ENCODE data around the gene NECTIN3. TPM values are rescaled to one million over a fixed set of nuclear protein-coding genes. Genes with fewer than 3 reads are reported as not detected.
A peak's percentile ranks its signal among the peaks of the same experiment; 100 is the strongest.

Gene NECTIN3
- 42.3 and 47.4 TPM in 2 replicates for total RNA-seq (2014; rRNA removed; shearing (Covaris generic))

DNA sequence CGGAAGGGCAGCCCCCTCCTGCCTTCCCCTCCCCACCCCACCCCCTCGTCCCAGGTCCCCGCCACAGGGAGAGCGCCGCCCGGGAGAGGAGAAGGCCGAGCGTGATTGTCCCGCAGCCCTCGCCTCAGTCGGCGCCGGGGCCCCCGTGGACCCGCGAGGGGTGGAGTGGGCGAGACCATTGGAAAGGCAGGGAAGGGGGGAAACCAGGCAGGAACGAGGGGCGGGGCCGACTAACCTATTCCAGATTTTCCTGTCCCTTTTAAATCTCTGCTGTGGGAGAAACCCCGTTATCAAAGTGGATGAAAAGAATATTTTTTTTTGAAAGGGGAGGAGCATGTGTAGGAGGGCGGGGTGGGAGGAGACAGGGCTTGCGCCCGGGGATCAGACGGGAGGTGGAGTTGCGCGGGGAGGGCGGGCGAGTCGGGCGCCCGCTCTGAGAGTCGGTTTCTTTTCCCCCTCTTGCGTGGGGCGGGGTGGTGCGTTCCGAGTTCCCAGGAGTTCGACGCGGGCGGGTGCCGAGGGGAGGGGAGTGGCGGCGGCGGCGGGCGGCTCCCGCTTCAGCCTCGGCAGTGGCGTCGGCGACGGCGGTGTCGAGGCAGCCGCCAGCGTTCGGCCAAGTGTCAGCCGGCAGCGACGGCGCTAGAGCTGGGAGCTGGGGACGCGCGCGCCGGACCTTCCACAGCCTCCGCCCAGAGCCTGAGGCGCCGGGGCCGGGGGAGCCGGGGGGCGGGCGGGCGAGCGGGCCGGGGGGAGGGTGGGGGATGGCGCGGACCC lies at the start of gene NECTIN3:
Gene NECTIN3 (plus strand): TSS at position 560 of the 774 bp plus-strand sequence. CDS start 202 bp downstream, at position 762.
- H3K4me3 ChIP-seq (ENCODE audit: insufficient read depth, low read depth, low read length) = peak within 1 kb of the TSS; percentile 84
- H3K27me3 ChIP-seq (ENCODE audit: control insufficient read depth, insufficient read depth, low read length) = no peaks in the 10 kb centered on the region; the same call in 1 of the 2 replicates
- H3K36me3 ChIP-seq (replicated peaks; ENCODE audit: control insufficient read depth, insufficient read depth, low read length) = no peaks in the 10 kb centered on the region; the same call in 1 of the 2 replicates
- peak; percentile 89 for DNase-seq

- no peaks in the 10 kb centered on the region for H3K27me3 ChIP-seq (ENCODE audit: control insufficient read depth, insufficient read depth, low read length)
- DNase-seq = no peak
Measured at GRCh38 chr3:111027868-111028267, 43.7 kb upstream of the NECTIN3 start.

DNA sequence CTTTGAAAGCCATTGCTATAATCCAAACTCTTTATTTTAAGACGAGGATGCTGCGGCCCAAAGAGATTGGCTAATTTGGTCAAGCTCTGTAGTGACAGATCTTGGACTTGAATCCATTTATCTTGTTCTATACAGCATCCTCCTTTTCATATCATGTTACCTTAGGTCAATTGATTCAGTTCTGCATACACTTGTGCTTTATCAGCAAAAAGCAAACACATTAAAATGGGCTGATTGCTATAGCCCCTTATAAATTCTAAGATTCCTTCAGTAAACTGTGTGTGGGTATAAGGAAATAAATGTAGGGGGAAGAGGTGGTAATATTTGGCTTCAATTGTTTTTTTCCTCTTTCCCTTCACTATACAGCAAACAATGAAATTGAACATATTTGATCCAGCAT lies 40.1 kb upstream of the NECTIN3 start:
- no peaks in the 10 kb centered on the region for H3K36me3 ChIP-seq (replicated peaks; ENCODE audit: control insufficient read depth, insufficient read depth, low read length)
- no peak for DNase-seq
- no peaks in the 10 kb centered on the region for H3K27me3 ChIP-seq (ENCODE audit: control insufficient read depth, insufficient read depth, low read length)
- no peak overlapping the region for H3K4me3 ChIP-seq (ENCODE audit: insufficient read depth, low read depth, low read length)

More at GRCh38 chr3:111027868-111028267, 43.7 kb upstream of the NECTIN3 start:
- Histone ChIP-seq H3K36me3 (replicated peaks; ENCODE audit: control insufficient read depth, insufficient read depth, low read length) (no peaks in the 10 kb centered on the region), H3K4me3 (ENCODE audit: insufficient read depth, low read depth, low read length) (no peak overlapping the region)

GRCh38 chr3:111032677-111033076 lies 38.9 kb upstream of the NECTIN3 start:
- Histone ChIP-seq H3K36me3 (replicated peaks; ENCODE audit: control insufficient read depth, insufficient read depth, low read length) (no peaks in the 10 kb centered on the region), H3K27me3 (ENCODE audit: control insufficient read depth, insufficient read depth, low read length) (no peaks in the 10 kb centered on the region), H3K4me3 (ENCODE audit: insufficient read depth, low read depth, low read length) (no peak overlapping the region)
- no peak for DNase-seq

DNA sequence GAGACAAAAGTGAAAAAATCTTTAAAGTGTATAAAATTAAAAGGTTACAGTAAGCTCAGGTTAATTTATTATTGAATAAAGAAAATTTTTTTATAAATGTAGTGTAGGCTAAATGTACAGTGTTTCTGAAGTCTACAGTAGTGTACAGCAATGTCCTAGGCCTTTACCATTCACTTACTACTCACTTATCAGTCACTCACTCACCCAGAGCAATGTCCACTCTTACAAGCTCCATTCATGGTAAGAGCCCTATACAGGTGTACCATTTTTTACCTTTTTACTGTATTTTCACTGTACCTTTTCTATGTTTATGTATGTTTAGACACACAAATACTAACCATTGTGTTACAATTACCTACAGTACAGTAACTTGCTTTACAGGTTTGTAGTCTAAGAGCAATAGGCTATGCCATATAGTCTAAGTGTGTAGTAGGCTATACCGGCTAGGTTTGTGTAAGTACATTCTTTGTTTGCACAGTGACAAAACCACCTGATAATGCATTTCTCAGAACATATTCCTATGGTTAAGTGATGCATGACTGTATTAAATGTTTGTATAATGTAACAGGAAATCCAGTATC lies 38.1 kb upstream of the NECTIN3 start:
- H3K27me3 ChIP-seq (ENCODE audit: control insufficient read depth, insufficient read depth, low read length) = no peaks in the 10 kb centered on the region
- DNase-seq = no peak

GRCh38 chr3:111035316-111035715 lies 36.3 kb upstream of the NECTIN3 start:
- H3K36me3 ChIP-seq (replicated peaks; ENCODE audit: control insufficient read depth, insufficient read depth, low read length) = no peaks in the 10 kb centered on the region
- no peak for DNase-seq

More for the DNA sequence above, 38.1 kb upstream of the NECTIN3 start:
- Histone ChIP-seq H3K4me3 (ENCODE audit: insufficient read depth, low read depth, low read length) (no peak overlapping the region), H3K36me3 (replicated peaks; ENCODE audit: control insufficient read depth, insufficient read depth, low read length) (no peaks in the 10 kb centered on the region)

DNA sequence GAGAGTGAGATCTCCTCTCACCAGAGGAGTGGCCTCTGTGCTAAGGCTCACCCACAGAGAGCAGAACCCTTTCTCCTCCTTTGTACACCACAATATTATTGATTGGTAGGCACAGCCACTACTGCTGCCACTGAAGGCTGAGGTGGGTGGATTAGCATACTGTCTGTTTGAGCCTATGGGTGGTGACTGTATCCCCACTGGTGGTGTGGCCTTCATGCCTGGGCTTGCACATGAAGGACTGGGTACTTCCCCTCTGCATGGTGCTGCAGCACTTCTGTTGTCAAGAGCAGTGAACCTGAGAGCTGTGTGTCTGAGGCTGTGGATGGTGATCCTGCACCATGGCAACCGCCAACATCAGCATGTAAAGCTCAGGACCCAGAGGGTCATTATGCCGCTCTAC lies 35.7 kb upstream of the NECTIN3 start:
- Histone ChIP-seq H3K4me3 (ENCODE audit: insufficient read depth, low read depth, low read length) (no peak overlapping the region), H3K27me3 (ENCODE audit: control insufficient read depth, insufficient read depth, low read length) (no peaks in the 10 kb centered on the region), H3K36me3 (replicated peaks; ENCODE audit: control insufficient read depth, insufficient read depth, low read length) (no peaks in the 10 kb centered on the region)
- no peak for DNase-seq

More at GRCh38 chr3:111035316-111035715, 36.3 kb upstream of the NECTIN3 start:
- H3K4me3 ChIP-seq (ENCODE audit: insufficient read depth, low read depth, low read length) = no peak overlapping the region
- H3K27me3 ChIP-seq (ENCODE audit: control insufficient read depth, insufficient read depth, low read length) = no peaks in the 10 kb centered on the region

GRCh38 chr3:111040959-111041358 lies 30.7 kb upstream of the NECTIN3 start:
- Histone ChIP-seq H3K27me3 (ENCODE audit: control insufficient read depth, insufficient read depth, low read length) (no peaks in the 10 kb centered on the region), H3K36me3 (replicated peaks; ENCODE audit: control insufficient read depth, insufficient read depth, low read length) (no peaks in the 10 kb centered on the region), H3K4me3 (ENCODE audit: insufficient read depth, low read depth, low read length) (no peak overlapping the region)
- DNase-seq = no peak

DNA sequence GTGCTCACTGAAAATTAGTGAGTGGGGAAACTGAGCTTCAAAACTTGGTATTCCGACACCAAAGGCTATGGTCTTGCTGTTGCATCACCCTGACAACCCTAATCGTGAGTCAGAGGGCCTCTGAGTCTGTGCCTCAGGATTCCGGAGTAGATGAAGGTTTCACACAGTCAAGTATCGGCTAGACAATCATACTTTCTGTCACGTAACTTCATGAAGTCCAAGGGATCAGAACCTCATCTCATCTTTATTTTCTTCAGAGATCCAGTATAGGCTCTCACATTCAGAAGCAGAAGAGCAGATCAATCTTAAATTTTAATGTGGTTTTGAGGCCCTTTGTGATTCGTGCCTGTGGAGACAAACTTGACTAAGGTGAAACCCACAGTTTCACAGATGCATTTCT lies 26.1 kb upstream of the NECTIN3 start:
- H3K36me3 ChIP-seq (replicated peaks; ENCODE audit: control insufficient read depth, insufficient read depth, low read length) = no peaks in the 10 kb centered on the region
- DNase-seq = no peak
- H3K27me3 ChIP-seq (ENCODE audit: control insufficient read depth, insufficient read depth, low read length) = no peaks in the 10 kb centered on the region
- H3K4me3 ChIP-seq (ENCODE audit: insufficient read depth, low read depth, low read length) = no peak overlapping the region

DNA sequence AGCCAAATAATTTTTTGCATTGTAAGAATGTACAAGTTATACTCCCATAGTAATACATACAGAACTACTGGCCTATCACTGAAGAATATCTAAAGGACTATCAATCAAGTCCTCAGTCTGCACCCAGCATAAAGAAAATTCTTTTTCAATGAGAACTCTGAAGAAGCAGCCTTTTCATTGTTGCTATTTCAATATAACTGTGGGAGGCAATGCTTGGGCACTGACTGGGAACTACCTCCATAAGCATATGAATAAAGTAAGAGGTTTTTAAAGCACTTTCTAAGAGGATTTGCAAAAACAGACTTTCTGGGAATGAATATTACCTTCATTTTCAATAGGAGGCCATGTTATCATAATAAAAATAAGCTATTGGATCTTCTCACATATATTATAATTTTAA lies 24.6 kb upstream of the NECTIN3 start:
- peak; percentile 27 for DNase-seq
- Histone ChIP-seq H3K27me3 (ENCODE audit: control insufficient read depth, insufficient read depth, low read length) (no peaks in the 10 kb centered on the region), H3K4me3 (ENCODE audit: insufficient read depth, low read depth, low read length) (no peak overlapping the region), H3K36me3 (replicated peaks; ENCODE audit: control insufficient read depth, insufficient read depth, low read length) (no peaks in the 10 kb centered on the region)

DNA sequence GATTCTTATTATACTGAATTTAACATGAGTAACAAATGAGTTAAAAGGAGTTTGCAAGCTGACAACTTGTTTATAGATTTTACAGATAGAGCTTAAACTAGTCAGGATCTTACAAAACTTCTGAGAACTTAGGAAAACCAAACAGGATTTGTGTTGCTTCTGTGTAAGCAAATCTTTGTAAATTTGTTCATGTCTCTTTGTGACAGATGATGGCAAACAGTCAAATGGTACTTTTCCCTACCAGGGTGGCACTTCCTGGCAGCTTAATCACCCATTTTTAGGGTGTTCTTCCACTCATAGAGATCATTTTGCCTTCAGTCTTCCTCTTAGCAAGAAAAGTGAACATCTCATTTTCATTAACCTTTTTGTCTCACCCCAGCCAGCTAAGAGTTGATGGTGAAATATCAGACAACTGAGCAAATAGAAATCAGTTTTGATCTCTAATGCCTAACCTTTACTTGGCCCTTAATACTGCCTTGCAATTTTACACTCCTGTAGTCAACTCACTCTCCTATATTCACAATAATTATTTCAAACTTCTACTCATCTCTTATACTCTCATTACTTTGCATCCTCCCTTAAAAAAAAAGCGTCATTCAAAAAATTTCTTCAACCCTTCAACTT lies 23.7 kb upstream of the NECTIN3 start:
- Histone ChIP-seq H3K4me3 (ENCODE audit: insufficient read depth, low read depth, low read length) (no peak overlapping the region), H3K36me3 (replicated peaks; ENCODE audit: control insufficient read depth, insufficient read depth, low read length) (no peaks in the 10 kb centered on the region), H3K27me3 (ENCODE audit: control insufficient read depth, insufficient read depth, low read length) (no peaks in the 10 kb centered on the region)
- no peak for DNase-seq

- H3K36me3 ChIP-seq (replicated peaks; ENCODE audit: control insufficient read depth, insufficient read depth, low read length) = no peaks in the 10 kb centered on the region
- no peaks in the 10 kb centered on the region for H3K27me3 ChIP-seq (ENCODE audit: control insufficient read depth, insufficient read depth, low read length)
- H3K4me3 ChIP-seq (ENCODE audit: insufficient read depth, low read depth, low read length) = no peak overlapping the region
- DNase-seq = no peak
Measured at GRCh38 chr3:111051354-111051753, 20.3 kb upstream of the NECTIN3 start.

DNA sequence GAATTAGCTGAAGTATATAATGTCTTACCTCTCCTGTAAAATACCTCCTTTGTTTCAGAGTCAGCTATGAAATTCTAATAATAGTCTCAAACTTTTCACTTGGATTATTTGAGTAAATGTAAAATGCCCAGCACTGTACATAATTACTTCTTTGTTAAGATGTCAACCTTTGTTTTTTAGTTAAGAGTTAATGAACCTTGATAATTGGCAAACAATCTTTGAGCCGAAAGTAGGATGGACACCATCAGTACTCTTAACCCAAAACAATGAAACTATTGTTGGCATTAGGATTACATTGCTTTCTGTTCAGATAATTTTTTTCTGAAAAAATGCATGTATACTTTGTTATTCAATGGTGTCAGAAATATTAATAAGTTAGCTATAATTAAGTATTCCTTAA lies 3.0 kb upstream of the NECTIN3 start:
- no peak for DNase-seq
- Histone ChIP-seq H3K36me3 (replicated peaks; ENCODE audit: control insufficient read depth, insufficient read depth, low read length) (no peaks in the 10 kb centered on the region; the same call in 1 of the 2 replicates), H3K27me3 (ENCODE audit: control insufficient read depth, insufficient read depth, low read length) (no peaks in the 10 kb centered on the region; the same call in 1 of the 2 replicates), H3K4me3 (ENCODE audit: insufficient read depth, low read depth, low read length) (no peak overlapping the region)

GRCh38 chr3:111069974-111070771 lies 1.4 kb upstream of the NECTIN3 start:
- no peaks in the 10 kb centered on the region; the same call in 1 of the 2 replicates for H3K36me3 ChIP-seq (replicated peaks; ENCODE audit: control insufficient read depth, insufficient read depth, low read length)
- peak overlapping the region; percentile 84 for H3K4me3 ChIP-seq (ENCODE audit: insufficient read depth, low read depth, low read length)
- DNase-seq = peak; percentile 14
- H3K27me3 ChIP-seq (ENCODE audit: control insufficient read depth, insufficient read depth, low read length) = no peaks in the 10 kb centered on the region; the same call in 1 of the 2 replicates

Data from H7 (cell line).